COR-L47 (cell line): ENCODE measurements around the gene FAM124B.

Source experiments
- DNase-seq: peaks from one replicate; lab custom pipeline; 2025; lab: John Stamatoyannopoulos, UW

Gene FAM124B

DNA sequence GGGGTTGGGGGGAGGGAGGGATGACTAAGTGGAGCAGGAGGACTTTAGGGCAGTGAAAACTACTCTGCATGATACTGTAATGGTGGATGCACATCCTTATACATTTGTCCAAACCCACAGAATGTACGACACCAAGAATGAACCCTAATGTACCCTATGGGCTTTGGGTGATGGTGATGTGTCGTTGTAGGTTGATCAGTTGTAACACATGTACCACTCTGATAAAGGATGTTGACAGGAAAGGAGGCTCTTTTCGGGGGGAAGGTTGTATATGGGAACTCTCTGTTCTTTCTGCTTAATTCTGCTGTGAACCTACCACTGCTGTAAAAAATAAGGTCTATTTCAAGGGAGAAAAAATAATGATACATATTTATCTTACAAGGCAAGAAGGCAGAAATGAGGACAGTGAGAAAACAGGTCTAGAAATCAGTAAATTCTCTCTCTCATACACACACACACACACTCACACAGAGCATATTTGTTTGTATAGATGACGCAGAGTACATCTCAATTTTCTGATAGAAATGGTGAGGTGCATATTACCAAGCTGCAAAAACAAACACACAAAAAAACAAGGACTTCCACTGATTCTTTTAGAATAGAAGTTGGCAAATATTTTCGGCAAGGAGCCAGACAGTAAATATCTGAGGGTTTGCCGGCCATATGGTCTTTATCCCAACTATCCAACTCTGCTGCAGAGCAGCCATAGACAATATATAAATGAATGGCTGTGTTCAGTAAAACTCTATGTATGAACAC lies 20.2 kb downstream of the FAM124B start:
- no peak for DNase-seq

GRCh38 chr2:224379986-224380385 lies 21.9 kb downstream of the FAM124B start:
- no peak for DNase-seq

DNA sequence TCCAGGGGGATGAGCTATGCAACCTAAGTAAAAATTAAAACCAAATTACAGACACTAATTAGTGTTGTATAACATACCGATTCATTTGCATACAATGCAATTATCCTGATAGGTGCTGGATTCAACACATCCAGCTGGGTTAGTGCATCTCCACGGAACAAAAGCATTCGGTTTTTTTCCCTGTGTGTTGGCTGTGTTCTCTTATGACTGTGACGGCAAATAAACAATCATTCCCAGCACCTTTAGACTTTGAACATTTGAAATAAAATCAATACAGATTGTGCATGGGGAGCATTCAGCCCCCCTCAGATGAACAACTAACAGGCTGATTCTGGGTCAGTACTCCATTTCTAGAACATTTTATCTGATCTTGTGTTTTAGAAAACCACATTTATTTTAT lies 22.7 kb downstream of the FAM124B start:
- DNase-seq, result no peak

GRCh38 chr2:224378701-224379097 lies 23.2 kb downstream of the FAM124B start:
- no peak for DNase-seq

DNA sequence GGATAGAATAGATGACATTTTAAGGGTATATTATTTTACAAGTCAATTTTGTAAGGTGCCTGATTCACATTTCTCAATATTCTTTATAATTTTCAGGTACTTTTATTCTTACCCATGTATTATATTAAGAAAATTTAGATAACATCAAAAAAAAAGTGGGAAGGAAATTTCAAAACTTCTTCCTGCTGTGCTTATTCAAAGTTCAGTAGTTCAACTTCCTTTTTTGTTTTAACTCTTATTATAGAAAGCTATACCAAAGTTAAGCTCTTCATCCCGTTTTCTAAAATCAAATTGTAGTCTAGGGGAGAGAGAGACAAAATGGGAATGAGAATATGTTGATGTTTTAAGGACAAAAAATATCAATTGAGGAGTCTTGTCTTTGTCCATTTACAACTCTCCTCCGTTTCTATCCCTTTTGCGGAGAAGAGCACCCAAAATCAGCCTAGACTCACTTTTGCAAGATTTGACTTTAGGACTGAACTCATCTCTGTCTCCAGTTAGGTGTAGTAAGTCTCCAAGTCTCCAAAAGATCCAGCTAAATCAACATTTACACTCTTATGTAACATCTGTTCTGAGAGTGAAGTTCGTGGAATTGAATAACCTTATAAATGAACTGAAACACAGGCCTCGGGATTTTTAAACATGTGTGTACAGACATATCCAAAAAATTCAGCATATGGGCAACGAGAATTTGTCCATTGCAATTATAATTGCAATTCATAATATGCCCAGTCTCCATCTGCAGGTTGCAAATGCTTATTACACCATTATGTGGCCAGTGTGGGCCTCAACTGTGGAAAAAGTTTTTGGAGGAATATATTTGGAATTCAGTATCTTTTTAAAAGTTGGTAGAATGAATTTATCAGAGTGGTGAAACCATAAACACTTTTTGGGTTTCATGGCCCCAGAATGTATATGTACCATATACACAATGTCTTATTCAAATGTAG lies 23.9 kb downstream of the FAM124B start:
- DNase-seq, result no peak

GRCh38 chr2:224372641-224373040 lies 29.3 kb downstream of the FAM124B start:
- DNase-seq, result no peak

DNA sequence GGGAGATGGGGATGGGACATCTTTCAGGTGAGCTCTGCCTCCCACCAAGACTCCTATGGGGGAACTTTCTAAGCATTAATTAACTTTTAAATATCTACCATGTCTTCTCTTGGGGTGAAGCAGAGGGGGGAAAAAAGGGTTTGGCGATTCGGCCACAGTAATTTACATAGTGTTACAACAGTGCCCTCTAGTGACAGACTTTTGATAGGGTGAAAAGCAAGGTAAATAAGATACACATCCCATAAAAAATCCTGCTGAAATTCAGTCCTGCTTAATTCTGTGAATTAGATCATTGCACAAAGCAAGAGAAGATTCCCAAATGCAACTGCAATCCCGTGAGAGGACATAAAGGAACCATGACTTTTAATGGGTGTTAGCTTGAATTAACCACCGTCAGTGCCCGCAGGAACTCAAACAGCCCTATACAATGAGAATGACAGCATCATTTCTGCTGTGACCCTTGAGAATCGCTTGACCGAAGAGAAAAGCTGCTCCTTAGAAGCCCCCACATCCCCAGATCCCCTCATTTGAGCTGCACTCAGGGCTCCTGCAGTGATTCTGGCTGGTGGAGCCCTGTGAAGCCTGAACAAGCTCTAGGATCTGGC lies 32.8 kb downstream of the FAM124B start:
- DNase-seq, result peak; percentile 50

DNA sequence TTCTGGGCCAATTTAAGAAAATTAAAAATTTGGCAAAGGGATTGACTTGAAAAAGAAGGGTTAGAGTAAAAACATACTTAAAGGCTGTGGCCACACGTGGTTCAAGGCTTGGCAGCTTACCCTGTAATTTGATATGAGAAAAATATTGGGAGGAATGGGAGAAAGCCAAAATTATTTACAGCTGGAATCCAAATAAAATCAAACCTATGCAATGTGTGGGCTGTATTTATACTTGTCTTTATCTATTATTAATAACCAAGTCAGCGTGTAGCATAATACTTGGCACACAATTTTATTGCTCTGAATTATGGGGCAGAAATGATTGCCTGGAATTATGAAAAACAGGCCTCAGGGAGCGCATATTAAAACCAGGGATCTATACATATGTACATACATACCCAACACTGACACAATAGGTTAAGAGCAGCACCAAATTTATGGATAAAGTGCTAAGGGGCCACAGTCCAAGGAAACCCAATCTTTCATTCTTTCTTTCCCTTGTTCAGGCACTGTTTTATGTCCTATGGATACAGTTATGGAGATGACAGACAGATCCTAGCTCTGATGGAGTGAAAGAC lies 35.6 kb downstream of the FAM124B start:
- no peak for DNase-seq

DNA sequence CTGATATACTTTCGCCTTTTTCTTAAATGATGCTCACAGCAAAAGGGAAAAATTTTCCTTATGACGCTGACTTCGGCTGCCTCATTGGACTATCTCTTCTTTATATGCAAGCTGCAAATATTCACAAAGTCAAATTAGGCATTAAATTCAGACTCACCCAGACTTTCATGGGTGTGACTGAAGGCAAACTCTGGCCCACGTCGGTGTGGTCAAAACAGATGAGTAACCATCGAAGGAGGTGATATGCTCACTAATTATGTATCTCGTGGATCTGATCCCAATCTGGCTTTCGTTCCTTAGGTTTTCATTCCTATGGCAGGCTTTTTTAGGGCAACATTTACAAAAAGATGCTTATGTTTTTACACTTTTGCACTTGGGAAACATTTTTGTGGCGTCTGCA lies 36.6 kb downstream of the FAM124B start:
- no peak for DNase-seq

GRCh38 chr2:224363281-224363680 lies 38.6 kb downstream of the FAM124B start:
- DNase-seq, result no peak

DNA sequence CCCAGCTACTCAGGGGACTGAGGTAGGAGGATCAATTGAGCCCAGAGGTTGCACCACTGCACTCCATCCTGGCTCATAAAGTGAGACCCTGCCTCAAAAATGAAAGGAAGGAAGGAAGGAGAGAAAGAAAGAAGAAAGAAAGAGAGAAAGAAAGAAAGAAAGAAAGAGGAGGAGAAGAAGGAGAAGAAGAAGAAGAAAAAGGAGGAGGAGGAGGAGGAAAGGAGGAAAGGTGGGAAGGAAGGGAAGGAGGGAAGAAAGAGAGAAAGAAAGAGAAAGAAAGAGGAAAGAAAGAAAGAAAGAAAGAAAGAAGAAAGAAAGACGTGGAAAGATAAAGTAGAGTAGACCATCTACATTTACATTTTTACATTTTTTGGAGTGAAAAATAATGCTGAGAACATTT lies 39.8 kb downstream of the FAM124B start:
- DNase-seq, result no peak

DNA sequence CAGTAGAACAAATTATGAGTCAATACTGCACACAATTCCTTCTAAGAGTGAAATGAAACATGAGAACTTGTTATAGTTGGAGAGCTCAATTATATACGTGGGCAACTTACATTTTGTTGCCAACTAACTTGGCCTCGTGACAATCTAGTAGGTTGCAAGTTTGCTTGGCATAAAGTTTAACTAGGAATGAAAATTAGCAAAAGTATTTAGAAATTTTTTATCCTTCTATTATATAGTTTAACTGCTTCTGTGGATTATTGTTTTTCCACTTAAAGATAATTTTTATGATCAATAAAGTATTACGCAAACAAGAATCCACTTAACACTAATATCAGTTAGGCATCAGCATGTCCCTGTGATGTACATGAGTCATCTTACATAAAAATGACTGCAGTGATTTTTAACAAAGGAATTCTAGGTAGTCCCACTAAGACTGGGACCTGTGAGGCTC lies 41.1 kb downstream of the FAM124B start:
- DNase-seq, result no peak

- peak; percentile 6 for DNase-seq
These were observed 42.3 kb downstream of the FAM124B start for GRCh38 chr2:224359569-224359968.

- peak; percentile 44 for DNase-seq
These were observed 44.6 kb downstream of the FAM124B start for GRCh38 chr2:224357098-224357901.

DNA sequence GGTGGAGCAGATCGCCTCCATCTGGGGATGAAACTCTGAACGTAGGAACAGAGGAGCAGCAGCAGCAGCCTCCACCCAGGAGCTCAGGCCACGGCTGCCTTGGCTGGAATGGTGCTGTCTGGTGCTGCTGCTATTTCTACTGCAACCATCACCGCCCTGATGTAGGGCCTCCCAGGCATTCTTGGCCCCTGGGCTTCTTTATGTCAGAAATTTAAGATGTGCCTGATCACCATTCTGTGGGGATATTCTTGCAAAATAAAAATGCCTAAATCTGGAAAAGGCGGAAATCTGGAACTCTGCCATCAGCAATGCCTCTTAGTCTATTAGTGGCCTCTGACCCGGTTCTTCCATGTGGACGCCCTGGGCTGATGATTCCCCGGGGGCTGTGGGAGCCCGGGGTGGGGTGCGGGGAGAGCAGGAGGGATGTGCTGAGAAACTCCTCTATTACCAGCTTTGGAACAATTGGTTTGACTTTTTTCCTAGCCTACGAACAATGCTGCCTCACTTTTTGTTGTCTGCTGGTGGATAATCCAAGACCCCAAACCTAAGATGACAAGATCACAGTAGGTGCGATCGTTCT lies 47.2 kb downstream of the FAM124B start:
- no peak for DNase-seq

- DNase-seq, result no peak
These were observed 51.2 kb downstream of the FAM124B start for GRCh38 chr2:224350703-224351102.

DNA sequence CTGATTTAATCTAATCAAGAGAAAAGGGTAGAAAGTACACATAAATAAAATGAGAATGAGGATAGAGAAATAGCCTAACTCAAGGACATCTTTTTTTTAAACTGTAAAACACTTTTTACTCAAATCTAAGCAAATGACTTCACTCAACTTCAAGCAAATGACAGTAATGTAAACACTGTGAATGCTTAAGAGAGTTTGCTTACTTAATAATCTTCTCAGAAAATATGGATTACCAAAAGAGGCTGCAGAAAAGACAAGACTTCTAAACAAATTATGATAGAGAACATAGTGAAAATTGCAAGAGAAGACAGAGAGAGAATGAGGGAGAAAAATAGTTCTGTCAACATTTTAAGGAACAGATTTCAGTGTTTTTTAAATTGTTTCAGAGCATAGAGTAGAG lies 52.5 kb downstream of the FAM124B start:
- DNase-seq, result no peak

DNA sequence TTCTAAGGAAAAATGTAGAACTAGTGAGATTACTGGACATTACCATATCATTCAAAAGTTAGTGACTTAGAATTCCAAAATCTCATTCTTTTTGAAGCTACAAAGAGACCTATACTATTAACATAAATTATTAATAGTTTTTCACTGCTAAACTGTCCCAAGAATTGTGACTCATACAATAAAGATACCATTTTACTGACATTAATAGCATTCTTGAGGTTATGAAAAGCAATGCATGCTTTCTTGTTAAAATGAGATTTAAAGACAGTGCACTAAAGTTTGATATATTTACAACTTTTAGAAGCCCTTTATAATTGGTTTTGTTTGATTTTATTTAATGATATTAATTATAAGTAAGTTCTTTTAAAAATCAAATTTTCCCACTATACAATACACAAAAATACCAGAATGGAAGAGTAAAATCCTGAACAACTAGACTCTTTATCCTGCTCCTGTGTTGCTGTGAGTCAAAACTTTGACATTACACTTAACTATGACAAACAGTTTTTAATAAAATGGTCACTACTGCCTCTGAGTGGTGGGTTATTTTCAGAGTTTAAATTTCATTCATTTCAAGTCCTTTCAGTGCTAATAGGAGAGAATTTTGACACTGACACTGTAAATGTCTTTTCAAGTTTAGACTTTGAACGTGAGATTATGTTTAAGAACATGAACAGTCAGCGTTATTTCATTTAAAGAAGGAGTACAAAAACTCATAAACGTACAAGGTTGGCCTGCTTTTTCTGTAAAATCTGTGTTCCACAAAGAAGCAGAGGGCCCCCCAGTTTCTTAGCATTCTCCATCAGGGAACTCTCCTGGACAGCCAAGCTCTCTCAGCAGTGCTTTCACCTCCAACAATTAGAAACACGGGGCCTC lies 54.5 kb downstream of the FAM124B start:
- no peak for DNase-seq

DNA sequence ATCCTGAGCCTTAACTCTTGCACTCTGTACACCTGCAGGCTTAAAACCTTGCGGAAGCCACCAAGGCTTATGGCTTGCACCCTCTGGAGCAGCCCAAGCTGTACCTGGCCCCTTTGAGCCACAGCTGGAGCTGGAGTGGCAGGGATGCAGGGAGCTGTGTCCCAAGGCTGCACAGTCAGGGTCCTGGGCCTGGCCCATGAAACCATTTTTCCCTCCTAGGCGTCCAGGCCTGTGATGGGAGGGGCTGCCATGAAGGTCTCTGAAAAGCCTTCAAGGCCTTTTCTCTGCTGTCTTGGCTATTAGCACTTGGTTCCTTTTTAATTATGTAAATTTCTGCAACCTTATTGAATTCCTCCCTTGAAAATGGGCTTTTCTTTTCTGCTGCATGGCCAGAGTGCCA lies 56.4 kb downstream of the FAM124B start:
- no peak for DNase-seq

GRCh38 chr2:224343226-224343625 lies 58.7 kb downstream of the FAM124B start:
- DNase-seq, result no peak
